Naive B cell (primary cell): ENCODE measurements around the gene FURIN. TPM values are rescaled to one million over a fixed set of nuclear protein-coding genes. Genes with fewer than 3 reads are reported as not detected.
"Not testable (repeated sequence)": the region's sequence is repeated elsewhere in the genome, so short reads cannot be mapped to it uniquely, and the experiment has no call there.

ENCODE experiments used
- ATAC-seq, 2 donors: fragments of 150-1000 bp; cut with Tn5 transposase; 2 replicates each; pipeline ENCODE4 v1.10.0; 2021; ENCODE audit warnings: low read depth in 2 of 2, mild to moderate bottlenecking in 2 of 2, moderate library complexity in 2 of 2
- DNase-seq: peaks from one replicate; pipeline ENCODE4 v3.0.0; 2022
- H3K27ac Mint-ChIP-seq, 6 donors: one replicate each; pipeline ENCODE4 v1.8.0; 2020 to 2022; ENCODE audit warnings: mild to moderate bottlenecking in 6 of 6, mixed read lengths in 6 of 6, moderate library complexity in 5 of 6, inconsistent platforms in 2 of 6
- H3K27me3 Mint-ChIP-seq, 3 donors: one replicate each; pipeline ENCODE4 v1.8.0; 2021 to 2022; ENCODE audit warnings: mixed read lengths in 3 of 3, mild to moderate bottlenecking in 1 of 3
- H3K36me3 Mint-ChIP-seq, 2 donors: one replicate each; pipeline ENCODE4 v1.8.0; 2020 to 2022; ENCODE audit warnings: mixed read lengths in 2 of 2, inconsistent platforms in 1 of 2, mild to moderate bottlenecking in 1 of 2
- H3K4me1 Mint-ChIP-seq, 3 donors: one replicate each; pipeline ENCODE4 v1.8.0; 2020 to 2022; ENCODE audit warnings: mixed read lengths in 3 of 3, inconsistent platforms in 1 of 3, mild to moderate bottlenecking in 1 of 3, moderate library complexity in 1 of 3
- H3K4me3 Mint-ChIP-seq, 8 donors: one replicate each; pipeline ENCODE4 v1.8.0; 2020 to 2022; ENCODE audit warnings: mild to moderate bottlenecking in 8 of 8, mixed read lengths in 8 of 8, moderate library complexity in 8 of 8, inconsistent platforms in 2 of 8
- H3K9me3 Mint-ChIP-seq, 7 donors: one replicate each; pipeline ENCODE4 v1.8.0; 2020 to 2022; ENCODE audit warnings: mixed read lengths in 7 of 7, mild to moderate bottlenecking in 5 of 7, inconsistent platforms in 2 of 7, moderate library complexity in 1 of 7
- polyA plus RNA-seq, 6 donors: library from polyadenylated mRNA; unstranded; fragments of 300-500 nt; fragmentation: Illumina TruSeq; gene quantifications; one replicate each; pipeline ENCODE4 v1.2.3, GENCODE V29; 2021; ENCODE audit warnings: low read depth in 6 of 6

Gene FURIN
- polyA plus RNA-seq, 6 donors from 2014 or later, result 3.7 to 9.8 (median 5.8) TPM

- peak overlapping the region in 1 of 8 donors; percentile 38 for H3K4me3 Mint-ChIP-seq
- no peak for ATAC-seq
- peaks cover 14 to 17% (median 16%) of the 10 kb centered on the region in 3 donors for H3K4me1 Mint-ChIP-seq
- H3K36me3 Mint-ChIP-seq, result peaks cover 14 to 21% of the 10 kb centered on the region in 2 donors
- no peak for DNase-seq
- H3K9me3 Mint-ChIP-seq, result no peaks in the 10 kb centered on the region
- H3K27me3 Mint-ChIP-seq, result no peaks in the 10 kb centered on the region
- H3K27ac Mint-ChIP-seq, result peak overlapping the region in 2 of 6 donors; percentile 4 to 79
These were observed 38.8 kb downstream of the FURIN start for GRCh38 chr15:90907051-90907660.

GRCh38 chr15:90907838-90908507 lies 39.6 kb downstream of the FURIN start:
- no peaks in the 10 kb centered on the region for H3K9me3 Mint-ChIP-seq
- ATAC-seq (no peak), DNase-seq (no peak)
- peak overlapping the region in 1 of 6 donors; percentile 11 for H3K27ac Mint-ChIP-seq
- peaks cover 14 to 21% of the 10 kb centered on the region in 2 donors for H3K36me3 Mint-ChIP-seq
- peak overlapping the region in 1 of 8 donors; percentile 47 for H3K4me3 Mint-ChIP-seq
- H3K27me3 Mint-ChIP-seq, result no peaks in the 10 kb centered on the region
- H3K4me1 Mint-ChIP-seq, result peaks cover 12 to 17% (median 15%) of the 10 kb centered on the region in 3 donors

- ATAC-seq, H3K27me3 Mint-ChIP-seq, H3K4me1 Mint-ChIP-seq, DNase-seq, H3K9me3 Mint-ChIP-seq, H3K4me3 Mint-ChIP-seq: not testable (repeated sequence)
- peak overlapping the region in 1 of 6 donors; percentile 85 for H3K27ac Mint-ChIP-seq
- H3K36me3 Mint-ChIP-seq, result peaks cover 14 to 21% of the 10 kb centered on the region in 2 donors
These were observed 41.1 kb downstream of the FURIN start for GRCh38 chr15:90909449-90909848.

DNA sequence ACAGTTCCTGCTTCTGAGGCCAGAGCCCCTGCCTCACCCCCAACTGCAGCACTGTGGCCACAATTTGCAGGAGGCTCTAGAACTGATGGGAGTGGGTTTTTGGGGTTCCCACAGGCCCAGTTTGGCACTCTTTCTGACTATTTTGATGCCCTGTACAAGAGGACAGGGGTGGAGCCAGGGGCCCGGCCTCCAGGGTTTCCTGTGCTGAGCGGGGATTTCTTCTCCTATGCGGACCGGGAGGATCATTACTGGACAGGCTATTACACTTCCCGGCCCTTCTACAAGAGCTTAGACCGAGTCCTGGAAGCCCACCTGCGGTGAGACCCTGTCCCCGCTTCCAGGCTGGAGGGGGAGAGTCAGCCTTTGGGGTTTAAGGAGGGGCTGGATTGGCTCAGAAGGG lies 41.6 kb downstream of the FURIN start:
- H3K9me3 Mint-ChIP-seq, result no peaks in the 10 kb centered on the region
- DNase-seq (no peak), ATAC-seq (no peak)
- no peaks in the 10 kb centered on the region for H3K27me3 Mint-ChIP-seq
- H3K4me1 Mint-ChIP-seq, result peaks cover 3 to 9% (median 6%) of the 10 kb centered on the region in 3 donors
- peaks cover 14 to 21% of the 10 kb centered on the region in 2 donors for H3K36me3 Mint-ChIP-seq
- no peak overlapping the region for H3K4me3 Mint-ChIP-seq
- no peak overlapping the region for H3K27ac Mint-ChIP-seq

DNA sequence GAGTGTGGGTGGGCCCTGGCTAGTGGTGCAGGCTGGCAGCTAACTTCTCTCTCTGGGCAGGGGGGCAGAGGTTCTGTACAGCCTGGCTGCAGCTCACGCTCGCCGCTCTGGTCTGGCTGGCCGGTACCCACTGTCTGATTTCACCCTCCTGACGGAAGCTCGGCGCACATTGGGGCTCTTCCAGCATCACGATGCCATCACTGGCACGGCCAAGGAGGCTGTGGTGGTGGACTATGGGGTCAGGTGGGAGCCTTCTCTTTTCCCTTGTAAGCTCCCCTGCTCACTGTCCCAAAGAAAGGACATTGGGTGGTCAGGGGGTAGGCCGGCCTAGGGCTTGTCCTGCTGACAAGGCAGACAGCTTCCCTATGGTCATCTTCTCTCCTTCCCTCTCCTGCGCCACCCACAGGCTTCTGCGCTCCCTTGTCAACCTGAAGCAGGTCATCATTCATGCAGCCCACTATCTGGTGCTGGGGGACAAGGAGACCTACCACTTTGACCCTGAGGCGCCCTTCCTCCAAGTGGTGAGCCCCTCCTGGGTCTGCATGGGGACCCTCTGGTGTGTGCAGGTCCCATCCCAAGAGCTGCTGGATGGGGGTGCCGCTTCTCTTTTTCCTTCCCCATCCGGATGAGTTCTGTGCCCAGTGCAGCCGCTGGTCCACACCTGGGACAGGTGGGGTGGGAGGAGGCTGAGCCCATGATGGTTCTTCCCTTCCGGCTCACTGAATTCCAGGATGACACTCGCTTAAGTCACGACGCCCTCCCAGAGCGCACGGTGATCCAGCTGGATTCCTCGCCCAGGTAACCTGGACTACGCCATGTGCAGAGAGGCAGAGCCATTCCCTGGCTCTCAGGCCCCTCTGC lies 42.3 kb downstream of the FURIN start:
- H3K27ac Mint-ChIP-seq, result no peak overlapping the region
- no peak overlapping the region for H3K4me3 Mint-ChIP-seq
- DNase-seq (no peak), ATAC-seq (no peak)
- H3K4me1 Mint-ChIP-seq, result peaks cover 4 to 9% (median 8%) of the 10 kb centered on the region in 3 donors
- peaks cover 7 to 15% of the 10 kb centered on the region in 2 donors for H3K36me3 Mint-ChIP-seq
- no peaks in the 10 kb centered on the region for H3K9me3 Mint-ChIP-seq
- H3K27me3 Mint-ChIP-seq, result no peaks in the 10 kb centered on the region

GRCh38 chr15:90911302-90911623 lies 42.9 kb downstream of the FURIN start:
- ATAC-seq (no peak), DNase-seq (no peak)
- Mint-ChIP-seq H3K27ac (no peak overlapping the region), H3K27me3 (no peaks in the 10 kb centered on the region), H3K9me3 (no peaks in the 10 kb centered on the region), H3K4me3 (no peak overlapping the region), H3K36me3 (peaks cover 1 to 10% of the 10 kb centered on the region in 2 donors), H3K4me1 (peaks cover 8 to 9% (median 9%) of the 10 kb centered on the region in 3 donors)

- no peak for DNase-seq
- no peak for ATAC-seq
- no peak overlapping the region for H3K27ac Mint-ChIP-seq
- peaks cover 8 to 18% of the 10 kb centered on the region in 2 donors for H3K36me3 Mint-ChIP-seq
- H3K4me1 Mint-ChIP-seq, result peaks cover 8 to 12% (median 9%) of the 10 kb centered on the region in 3 donors
- no peak overlapping the region for H3K4me3 Mint-ChIP-seq
- H3K27me3 Mint-ChIP-seq, result no peaks in the 10 kb centered on the region
- H3K9me3 Mint-ChIP-seq, result no peaks in the 10 kb centered on the region
These were observed 43.8 kb downstream of the FURIN start for GRCh38 chr15:90911906-90912769.

- Mint-ChIP-seq H3K27ac (no peak overlapping the region), H3K9me3 (no peaks in the 10 kb centered on the region), H3K36me3 (peaks cover 14 to 18% of the 10 kb centered on the region in 2 donors), H3K4me3 (no peak overlapping the region), H3K4me1 (peaks cover 8 to 12% (median 9%) of the 10 kb centered on the region in 3 donors), H3K27me3 (no peaks in the 10 kb centered on the region)
- DNase-seq (no peak), ATAC-seq (no peak)
These were observed 44.3 kb downstream of the FURIN start for GRCh38 chr15:90912770-90913075.

DNA sequence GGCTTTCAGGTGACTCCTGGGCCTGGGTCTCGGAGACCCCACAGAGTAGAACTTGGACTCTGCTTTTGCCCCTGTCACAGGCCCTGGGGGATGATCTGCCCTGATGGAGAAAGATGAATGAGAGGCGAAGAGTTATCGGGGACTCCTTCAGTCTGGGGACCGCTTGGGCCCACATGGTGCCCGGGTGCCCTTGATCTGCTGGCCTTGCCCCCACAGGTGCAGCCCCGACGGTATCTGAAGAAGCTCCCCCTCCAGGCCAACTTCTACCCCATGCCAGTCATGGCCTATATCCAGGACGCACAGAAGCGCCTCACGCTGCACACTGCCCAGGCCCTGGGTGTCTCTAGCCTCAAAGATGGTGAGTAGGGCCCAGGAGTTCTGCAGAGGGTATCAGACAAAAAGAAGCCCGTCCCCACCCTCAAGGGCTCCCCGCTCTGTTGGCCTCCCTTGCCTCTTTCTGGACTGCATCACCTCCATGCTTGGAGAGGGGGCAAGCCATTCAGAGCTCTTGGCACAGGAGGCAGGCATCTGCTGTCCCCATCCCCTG lies 45.1 kb downstream of the FURIN start:
- peak overlapping the region in 2 of 8 donors; percentile 22 to 47 for H3K4me3 Mint-ChIP-seq
- H3K27ac Mint-ChIP-seq, result no peak overlapping the region
- no peak for DNase-seq
- H3K27me3 Mint-ChIP-seq, result no peaks in the 10 kb centered on the region
- ATAC-seq, result no peak
- H3K4me1 Mint-ChIP-seq, result peaks cover 8 to 12% (median 9%) of the 10 kb centered on the region in 3 donors
- no peaks in the 10 kb centered on the region for H3K9me3 Mint-ChIP-seq
- H3K36me3 Mint-ChIP-seq, result peaks cover 19 to 22% of the 10 kb centered on the region in 2 donors

DNA sequence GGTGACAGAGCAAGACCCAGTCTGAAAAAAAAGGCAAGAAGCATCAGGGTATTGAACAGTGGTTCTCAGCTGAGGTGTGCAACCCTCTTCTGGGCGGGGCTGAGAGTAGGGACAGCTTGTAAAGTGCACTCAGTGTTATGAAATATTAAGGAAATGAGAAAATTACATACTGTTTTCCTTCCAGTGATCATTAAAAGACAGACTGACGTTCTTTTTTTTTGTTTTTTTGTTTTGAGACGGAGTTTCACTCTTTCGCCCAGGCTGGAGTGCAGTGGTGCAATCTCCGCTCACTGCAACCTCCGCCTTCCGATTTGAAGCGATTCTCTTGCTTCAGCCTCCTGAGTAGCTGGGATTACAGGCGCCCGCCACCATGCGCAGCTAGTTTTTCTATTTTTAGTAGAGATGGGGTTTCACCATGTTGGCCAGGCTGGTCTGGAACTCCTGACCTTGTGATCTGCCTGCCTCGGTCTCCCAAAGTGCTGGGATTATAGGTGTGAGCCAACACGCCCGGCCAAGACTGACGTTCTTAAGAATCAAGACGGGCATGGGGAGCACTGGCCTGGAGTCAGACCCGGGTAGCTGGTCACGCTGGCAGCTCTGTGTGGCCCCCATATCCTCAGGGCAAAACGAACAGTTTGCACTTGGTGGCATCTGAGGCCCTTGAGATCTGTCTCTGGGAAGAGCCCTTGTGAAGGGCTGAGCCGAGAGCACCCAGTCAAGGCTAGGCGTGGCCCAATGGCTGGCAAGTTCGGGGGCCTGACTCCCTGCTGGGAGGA lies 46.1 kb downstream of the FURIN start:
- Mint-ChIP-seq H3K27ac (peak overlapping the region in 1 of 6 donors; percentile 49), H3K4me1 (peaks cover 8 to 12% (median 9%) of the 10 kb centered on the region in 3 donors)

DNA sequence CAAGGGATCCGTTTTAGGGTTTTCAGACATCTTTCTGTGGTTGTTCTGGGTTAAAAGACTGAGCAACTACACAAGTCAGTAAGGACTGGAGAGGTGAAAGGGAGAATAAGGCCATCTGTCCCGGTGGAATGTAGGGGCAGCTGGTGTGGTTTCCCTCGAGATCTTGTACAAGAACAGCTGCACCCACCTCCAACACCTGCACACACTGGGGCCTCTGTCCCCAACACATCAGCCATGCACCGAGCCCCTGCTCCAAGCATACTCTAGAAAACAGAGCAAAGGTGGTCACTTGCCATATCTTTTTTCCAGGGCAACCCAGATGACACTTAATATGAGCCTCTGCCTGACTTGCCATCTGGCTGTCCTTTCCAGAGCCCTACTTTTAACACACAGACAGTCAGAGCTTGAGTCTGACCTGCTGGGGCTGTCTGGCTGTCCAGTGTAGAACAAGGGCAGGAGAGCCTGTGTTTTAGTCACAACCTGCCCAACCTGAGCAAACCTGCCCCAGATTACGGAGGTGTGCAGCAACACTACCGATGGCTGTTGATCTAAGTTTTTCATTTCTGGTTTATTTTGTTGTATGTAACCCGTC lies 46.9 kb downstream of the FURIN start:
- DNase-seq (no peak), ATAC-seq (no peak)
- peaks cover 8 to 12% (median 9%) of the 10 kb centered on the region in 3 donors for H3K4me1 Mint-ChIP-seq
- H3K27ac Mint-ChIP-seq, result peak overlapping the region in 1 of 6 donors; percentile 65
- H3K4me3 Mint-ChIP-seq, result peak overlapping the region in 3 of 8 donors; percentile 27 to 65 (median 59)
- H3K36me3 Mint-ChIP-seq, result peaks cover 19 to 34% of the 10 kb centered on the region in 2 donors
- no peaks in the 10 kb centered on the region for H3K27me3 Mint-ChIP-seq
- H3K9me3 Mint-ChIP-seq, result no peaks in the 10 kb centered on the region

More for the DNA sequence above, 46.1 kb downstream of the FURIN start:
- H3K27me3 Mint-ChIP-seq, result no peaks in the 10 kb centered on the region
- H3K9me3 Mint-ChIP-seq, result no peaks in the 10 kb centered on the region
- no peak for DNase-seq
- peaks cover 19 to 27% of the 10 kb centered on the region in 2 donors for H3K36me3 Mint-ChIP-seq
- no peak for ATAC-seq
- H3K4me3 Mint-ChIP-seq, result peak overlapping the region in 1 of 8 donors; percentile 30
